Glomerular visceral epithelial cell (primary cell): ENCODE measurements around the gene MRPL40.
"Not testable (repeated sequence)": the region's sequence is repeated elsewhere in the genome, so short reads cannot be mapped to it uniquely, and the experiment has no call there.

Experiments used
- DNase-seq: peaks from one replicate; pipeline ENCODE4 v3.0.0-alpha.2; 2016; ENCODE audit errors: extremely low spot score

MRPL40 gene

GRCh38 chr22:19440411-19441195 is 8.3 kb downstream of the MRPL40 start:
- DNase-seq = no peak

DNA sequence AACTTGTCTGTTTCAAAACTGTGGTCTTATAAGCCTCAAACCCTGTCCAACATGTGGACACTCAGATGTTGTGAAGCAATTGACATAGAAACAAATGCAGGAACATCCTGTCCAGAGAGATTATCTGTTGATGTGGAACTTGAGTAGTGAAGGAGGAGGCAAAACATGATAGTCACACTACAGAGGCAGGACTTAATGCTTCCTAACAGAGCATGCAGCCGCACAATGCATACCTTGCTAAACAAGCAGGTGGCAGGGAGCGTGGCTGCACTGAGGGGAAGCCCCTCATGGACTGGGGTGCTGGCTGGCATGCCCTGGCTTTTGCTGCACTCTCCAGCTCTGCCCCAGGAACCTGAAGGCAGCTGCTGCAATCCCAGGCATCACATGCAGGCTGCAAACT is 9.8 kb downstream of the MRPL40 start:
- no peak for DNase-seq

DNA sequence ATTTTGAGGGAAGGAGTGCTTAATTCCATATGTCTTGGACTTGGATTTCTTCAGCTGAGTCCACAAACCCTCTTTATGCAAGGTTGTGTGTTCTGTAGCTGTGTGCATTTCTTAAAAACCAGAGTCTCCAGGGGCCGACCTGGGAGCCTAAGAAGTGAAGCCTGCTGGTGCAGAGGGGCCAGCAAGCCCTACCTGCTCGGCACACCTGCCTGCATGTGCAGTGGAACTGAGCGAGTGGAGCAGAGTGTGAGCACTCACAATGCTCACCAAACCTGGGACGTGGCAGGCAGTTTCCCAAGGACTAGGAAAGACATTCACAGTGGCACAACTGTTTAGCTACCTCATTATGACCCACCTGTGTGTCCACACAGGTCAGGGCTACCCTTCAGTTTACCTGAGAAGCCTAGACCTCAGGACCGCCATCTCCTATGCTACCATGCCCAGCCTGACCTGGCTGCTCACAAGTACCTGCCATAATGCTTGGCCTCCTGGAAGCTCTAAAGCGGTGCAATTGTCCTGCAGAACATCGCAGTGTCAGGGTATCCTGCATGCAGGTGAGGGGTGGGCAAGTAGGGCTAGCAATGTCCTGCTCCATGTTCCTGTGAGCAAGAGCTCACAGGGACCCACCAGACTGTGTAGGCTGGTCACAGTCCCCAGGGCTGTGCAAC is 11.3 kb downstream of the MRPL40 start:
- no peak for DNase-seq

- DNase-seq = not testable (repeated sequence)
Measured at GRCh38 chr22:19445279-19445982, 13.1 kb downstream of the MRPL40 start.

DNA sequence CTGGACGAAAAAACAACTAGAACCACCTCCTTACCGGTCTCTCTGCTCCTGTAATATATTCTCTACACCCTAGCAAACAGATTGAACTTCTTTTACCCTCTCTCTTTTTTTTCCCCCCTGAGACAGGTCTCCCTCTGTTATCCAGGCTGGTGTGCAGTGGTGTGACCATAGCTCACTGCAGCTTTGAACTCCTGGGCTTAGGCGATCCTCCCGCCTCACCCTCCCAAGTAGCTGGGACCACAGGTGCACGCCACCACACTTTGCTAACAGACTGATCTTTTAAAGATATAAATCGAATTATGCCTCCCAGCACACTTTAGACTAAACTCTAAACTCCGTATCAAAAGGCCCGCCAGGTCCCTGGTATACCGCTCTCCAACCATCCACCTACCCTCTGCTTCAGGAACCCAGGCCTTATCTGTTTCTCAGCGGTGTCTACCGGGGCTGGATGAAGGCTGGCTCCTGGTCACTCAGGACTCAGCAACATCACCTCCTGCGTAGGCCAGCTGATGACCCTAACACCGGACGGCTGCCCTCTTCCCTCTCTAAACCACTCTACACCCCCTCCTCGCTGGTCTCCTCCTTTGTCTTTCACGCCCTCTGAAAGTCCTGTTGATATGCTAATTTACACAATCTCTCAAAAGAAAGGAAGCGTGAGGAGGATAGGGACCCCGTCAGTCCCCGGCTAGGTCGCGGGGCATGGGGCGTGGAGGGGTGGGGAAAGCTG is 14.4 kb downstream of the MRPL40 start:
- DNase-seq = no peak

GRCh38 chr22:19447330-19448075 is 15.2 kb downstream of the MRPL40 start, which contains the start of gene C22orf39:
Gene C22orf39, minus strand, starts transcription at chr22:19447711. Its CDS starts 23 bp downstream, at chr22:19447688.
- DNase-seq = peak; percentile 89

- peak; percentile 50 for DNase-seq
Measured at GRCh38 chr22:19448076-19448607, 15.8 kb downstream of the MRPL40 start.

- DNase-seq = no peak
Measured at GRCh38 chr22:19448739-19449421, 16.5 kb downstream of the MRPL40 start.

- DNase-seq = no peak
Measured at GRCh38 chr22:19449422-19449767, 17.1 kb downstream of the MRPL40 start.

DNA sequence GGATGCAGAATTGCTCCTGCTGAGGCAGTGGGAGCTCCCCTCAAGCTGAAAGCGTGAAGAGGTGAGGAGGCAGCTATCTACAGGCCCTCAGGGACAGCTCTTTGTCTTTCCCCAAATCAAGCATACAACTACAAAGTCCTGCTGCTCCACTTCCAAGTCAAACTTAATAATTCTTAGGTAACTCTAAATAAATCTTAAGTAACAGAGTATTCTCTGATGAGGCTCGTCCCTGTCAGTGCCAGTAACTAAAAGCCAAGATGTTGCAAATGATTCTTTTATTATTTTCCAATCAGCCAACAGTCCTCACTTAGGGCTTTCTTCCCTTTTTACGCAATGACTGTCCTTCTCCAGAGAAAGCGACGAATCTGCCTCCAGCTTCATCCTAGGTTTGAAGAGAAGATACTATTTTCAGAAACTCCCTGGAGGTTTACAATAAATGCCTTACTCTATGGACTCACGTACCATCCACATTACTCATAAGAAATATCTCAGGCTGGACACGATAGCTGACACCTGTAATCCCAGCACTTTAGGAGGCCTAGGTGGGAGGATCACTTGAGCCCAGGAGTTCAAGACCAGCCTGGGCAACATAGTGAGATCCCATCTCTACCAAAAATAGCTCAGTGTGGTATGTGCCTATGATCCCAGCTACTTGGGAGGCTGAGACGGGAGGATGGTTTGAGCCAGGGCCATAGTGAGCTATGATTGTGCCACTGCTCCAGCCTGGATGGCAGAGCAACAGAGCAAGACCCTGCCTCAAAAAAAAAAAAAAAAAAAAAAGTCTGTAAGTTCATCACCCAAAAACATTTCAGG is 18.2 kb downstream of the MRPL40 start:
- DNase-seq = no peak

- DNase-seq = no peak
Measured at GRCh38 chr22:19451570-19451969, 19.2 kb downstream of the MRPL40 start.

DNA sequence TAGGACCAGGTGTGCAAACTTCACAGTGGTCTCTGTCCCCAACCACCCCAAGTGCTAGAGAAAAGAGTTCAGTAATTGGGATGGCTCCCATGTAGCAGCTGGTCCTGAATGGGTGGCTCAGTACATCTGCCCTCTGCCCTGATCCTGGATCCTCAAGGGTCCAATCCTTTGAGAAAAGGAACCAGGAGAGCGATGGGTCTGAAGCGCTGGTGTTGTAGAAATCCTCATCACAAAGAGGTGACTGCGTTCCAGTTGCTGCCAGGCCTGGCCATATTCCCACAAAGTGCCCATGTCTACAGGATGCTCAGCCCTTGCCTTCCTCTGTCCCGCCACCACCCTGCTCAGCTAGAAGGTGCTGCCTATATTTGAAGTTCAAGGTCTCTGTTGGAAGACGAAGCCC is 21.4 kb downstream of the MRPL40 start:
- DNase-seq = no peak

DNA sequence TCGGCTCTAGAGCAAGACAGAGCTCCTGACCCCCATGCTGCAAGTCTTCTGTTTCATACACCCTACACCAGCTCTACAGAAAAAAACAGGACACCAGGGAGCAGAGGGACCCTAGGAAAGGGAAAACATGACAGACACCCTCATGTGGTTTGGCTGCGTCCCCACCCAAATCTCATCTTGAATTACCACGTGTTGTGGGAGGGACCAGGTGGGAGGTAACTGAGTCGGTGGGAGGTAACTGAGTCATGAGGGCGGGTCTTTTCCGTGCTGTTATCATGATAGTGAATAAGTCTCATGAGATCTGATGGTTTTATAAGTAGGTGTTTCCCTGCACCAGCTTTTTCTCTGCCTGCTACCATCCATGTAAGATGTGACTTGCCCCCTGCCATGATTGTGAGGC is 21.8 kb downstream of the MRPL40 start:
- DNase-seq = no peak

- no peak for DNase-seq
Measured at GRCh38 chr22:19455033-19455432, 22.7 kb downstream of the MRPL40 start.

GRCh38 chr22:19455585-19456370 is 23.4 kb downstream of the MRPL40 start:
- no peak for DNase-seq

GRCh38 chr22:19456541-19456940 is 24.2 kb downstream of the MRPL40 start:
- no peak for DNase-seq

DNA sequence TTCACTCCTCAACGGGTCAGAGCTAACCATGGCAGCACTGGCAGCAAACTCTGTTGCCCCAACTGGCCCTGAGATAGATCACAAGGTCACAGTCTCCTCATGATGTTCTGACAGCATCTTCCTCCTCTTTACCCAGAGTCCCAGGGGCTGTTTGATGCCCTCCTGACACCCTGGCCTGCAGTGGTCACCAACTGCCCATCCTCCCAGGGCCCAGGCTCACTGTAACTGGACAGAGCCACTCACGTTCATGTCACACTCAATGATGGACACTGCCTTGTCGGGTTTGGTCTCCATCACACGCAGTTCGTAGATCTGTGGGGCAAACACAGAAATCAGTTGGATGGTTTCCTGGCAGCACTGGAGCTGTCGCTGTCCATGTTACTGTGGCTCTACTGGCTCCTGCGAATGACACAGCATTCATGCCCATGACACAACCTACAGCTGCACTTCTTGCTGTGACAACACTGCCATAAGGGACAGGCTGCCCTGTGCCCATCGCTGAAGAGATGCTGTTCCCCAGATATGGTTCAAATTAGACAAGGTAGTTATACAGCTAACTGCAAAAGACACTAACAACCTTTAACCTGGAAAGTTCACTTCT is 25.6 kb downstream of the MRPL40 start:
- no peak for DNase-seq

DNA sequence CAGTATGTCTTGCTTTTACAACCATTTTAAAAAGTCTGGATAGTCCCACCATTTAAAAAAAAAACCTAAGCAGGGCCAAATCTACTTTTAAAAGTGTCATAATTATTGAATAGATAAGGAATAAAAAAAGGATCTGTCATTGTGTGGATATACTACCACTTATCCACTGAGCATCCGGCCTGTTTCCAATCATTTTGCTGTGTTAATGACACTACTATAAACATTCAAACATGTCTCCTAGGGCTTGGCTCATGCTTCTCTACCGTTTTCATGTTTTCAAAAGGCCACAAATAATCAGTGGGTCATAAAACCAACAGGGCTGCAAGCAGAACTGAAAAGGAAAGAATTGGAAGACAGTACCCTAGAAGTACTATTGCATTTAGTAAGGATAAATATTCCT is 27.7 kb downstream of the MRPL40 start:
- DNase-seq = no peak
